NT2/D1 (cell line): ENCODE results near the gene TMEM145.

Experiments
- YY1 ChIP-seq: IDR thresholded peaks from 2 replicates; pipeline ENCODE4 v1.6.1; 2011; ENCODE audit not compliant: insufficient read length, insufficient read depth
- ZNF274 ChIP-seq: IDR thresholded peaks from 2 replicates; pipeline ENCODE4 v1.6.1; 2011; ENCODE audit warnings: mild to moderate bottlenecking, low read depth, low read length

GRCh38 chr19:42353341-42354015, 40.4 kb downstream of the TMEM145 start:
- TF ChIP-seq YY1, result no peak
- TF ChIP-seq ZNF274, result no peak
